Endothelial cell of umbilical vein (primary cell): ENCODE data around the gene CHST8.

Experiments used
- EZH2 ChIP-seq: IDR thresholded peaks from 2 replicates; pipeline ENCODE4 v1.6.1; 2012; ENCODE audit warnings: borderline replicate concordance, low read depth, mild to moderate bottlenecking, moderate library complexity, low read length, inconsistent platforms; ENCODE audit not compliant: severe bottlenecking
- FOS ChIP-seq: IDR thresholded peaks from 2 replicates; pipeline ENCODE4 v1.6.1; 2011; ENCODE audit warnings: mild to moderate bottlenecking, low read length, moderate library complexity, borderline replicate concordance; ENCODE audit not compliant: insufficient read depth
- GATA2 ChIP-seq: IDR thresholded peaks from 2 replicates; pipeline ENCODE4 v1.7.0; 2011; ENCODE audit warnings: low read depth, mild to moderate bottlenecking, moderate library complexity, mixed read lengths, low read length; ENCODE audit not compliant: insufficient read length, insufficient read depth
- JUN ChIP-seq: IDR thresholded peaks from 2 replicates; pipeline ENCODE4 v1.6.1; 2011; ENCODE audit warnings: borderline replicate concordance, low read depth; ENCODE audit not compliant: insufficient read length, insufficient read depth
- POLR2A ChIP-seq: IDR thresholded peaks from 2 replicates; pipeline ENCODE4 v1.6.1; 2012; ENCODE audit warnings: low read depth, mild to moderate bottlenecking, control low read depth, low read length
- POLR2AphosphoS5 ChIP-seq: IDR thresholded peaks from 2 replicates; pipeline ENCODE4 v1.6.1; 2012; ENCODE audit warnings: low read depth, mild to moderate bottlenecking, control low read depth, low read length, moderate library complexity; ENCODE audit not compliant: insufficient read depth
- TF ChIP-seq, protein P1 (sequence below), 2 donors: IDR thresholded peaks; 1 replicate in 1 of 2; 2 replicates in 1 of 2; pipeline ENCODE4 v1.5.1; 2011; ENCODE audit warnings: low read length in 2 of 2, mild to moderate bottlenecking in 2 of 2, moderate library complexity in 2 of 2, control low read depth in 1 of 2, inconsistent platforms in 1 of 2, low read depth in 1 of 2; ENCODE audit not compliant: insufficient read depth in 1 of 2; ENCODE audit errors: extremely low read depth in 1 of 2
- TF ChIP-seq, protein P2 (sequence below): IDR thresholded peaks from 2 replicates; pipeline ENCODE4 v1.6.1; 2011; ENCODE audit not compliant: insufficient read depth, insufficient read length

DNA sequence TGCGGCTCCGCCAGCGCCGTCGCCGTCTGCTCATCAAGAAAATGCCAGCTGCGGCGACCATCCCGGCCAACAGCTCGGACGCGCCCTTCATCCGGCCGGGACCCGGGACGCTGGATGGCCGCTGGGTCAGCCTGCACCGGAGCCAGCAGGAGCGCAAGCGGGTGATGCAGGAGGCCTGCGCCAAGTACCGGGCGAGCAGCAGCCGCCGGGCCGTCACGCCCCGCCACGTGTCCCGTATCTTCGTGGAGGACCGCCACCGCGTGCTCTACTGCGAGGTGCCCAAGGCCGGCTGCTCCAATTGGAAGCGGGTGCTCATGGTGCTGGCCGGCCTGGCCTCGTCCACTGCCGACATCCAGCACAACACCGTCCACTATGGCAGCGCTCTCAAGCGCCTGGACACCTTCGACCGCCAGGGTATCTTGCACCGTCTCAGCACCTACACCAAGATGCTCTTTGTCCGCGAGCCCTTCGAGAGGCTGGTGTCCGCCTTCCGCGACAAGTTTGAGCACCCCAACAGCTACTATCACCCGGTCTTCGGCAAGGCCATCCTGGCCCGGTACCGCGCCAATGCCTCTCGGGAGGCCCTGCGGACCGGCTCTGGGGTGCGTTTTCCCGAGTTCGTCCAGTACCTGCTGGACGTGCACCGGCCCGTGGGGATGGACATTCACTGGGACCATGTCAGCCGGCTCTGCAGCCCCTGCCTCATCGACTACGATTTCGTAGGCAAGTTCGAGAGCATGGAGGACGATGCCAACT lies 150.5 kb downstream of the CHST8 start:
- TF ChIP-seq, protein P1, sequence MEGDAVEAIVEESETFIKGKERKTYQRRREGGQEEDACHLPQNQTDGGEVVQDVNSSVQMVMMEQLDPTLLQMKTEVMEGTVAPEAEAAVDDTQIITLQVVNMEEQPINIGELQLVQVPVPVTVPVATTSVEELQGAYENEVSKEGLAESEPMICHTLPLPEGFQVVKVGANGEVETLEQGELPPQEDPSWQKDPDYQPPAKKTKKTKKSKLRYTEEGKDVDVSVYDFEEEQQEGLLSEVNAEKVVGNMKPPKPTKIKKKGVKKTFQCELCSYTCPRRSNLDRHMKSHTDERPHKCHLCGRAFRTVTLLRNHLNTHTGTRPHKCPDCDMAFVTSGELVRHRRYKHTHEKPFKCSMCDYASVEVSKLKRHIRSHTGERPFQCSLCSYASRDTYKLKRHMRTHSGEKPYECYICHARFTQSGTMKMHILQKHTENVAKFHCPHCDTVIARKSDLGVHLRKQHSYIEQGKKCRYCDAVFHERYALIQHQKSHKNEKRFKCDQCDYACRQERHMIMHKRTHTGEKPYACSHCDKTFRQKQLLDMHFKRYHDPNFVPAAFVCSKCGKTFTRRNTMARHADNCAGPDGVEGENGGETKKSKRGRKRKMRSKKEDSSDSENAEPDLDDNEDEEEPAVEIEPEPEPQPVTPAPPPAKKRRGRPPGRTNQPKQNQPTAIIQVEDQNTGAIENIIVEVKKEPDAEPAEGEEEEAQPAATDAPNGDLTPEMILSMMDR (IDR thresholded peaks at IDR 0.05; ENCODE audit: extremely low read depth in 1 of 2, insufficient read depth in 1 of 2, low read depth in 1 of 2, low read length in 2 of 2) = no peak
- TF ChIP-seq POLR2A = no peak
- TF ChIP-seq POLR2AphosphoS5 = no peak
- no peak for TF ChIP-seq EZH2
- TF ChIP-seq FOS = no peak
- no peak for TF ChIP-seq JUN
- TF ChIP-seq, protein P2, sequence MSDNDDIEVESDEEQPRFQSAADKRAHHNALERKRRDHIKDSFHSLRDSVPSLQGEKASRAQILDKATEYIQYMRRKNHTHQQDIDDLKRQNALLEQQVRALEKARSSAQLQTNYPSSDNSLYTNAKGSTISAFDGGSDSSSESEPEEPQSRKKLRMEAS = no peak
- no peak for TF ChIP-seq GATA2
